WERI-Rb-1 (cell line): ENCODE data around the gene TMC5.

Source experiments
- DNase-seq: peaks from one replicate; pipeline ENCODE4 v3.0.0-alpha.2; 2020
- H3K27ac ChIP-seq: fragments of 250-450 bp; sonication (Bioruptor Pico); 2 replicates; pipeline ENCODE4 v1.5.1; 2020; ENCODE audit warnings: mild to moderate bottlenecking, moderate library complexity
- H3K27me3 ChIP-seq: fragments of 250-450 bp; sonication (Bioruptor Pico); 2 replicates; pipeline ENCODE4 v1.5.1; 2021; ENCODE audit warnings: mild to moderate bottlenecking, low read depth, moderate library complexity; ENCODE audit not compliant: insufficient read depth, severe bottlenecking
- H3K36me3 ChIP-seq: fragments of 250-450 bp; sonication (Bioruptor Pico); 2 replicates; pipeline ENCODE4 v1.5.1; 2020; ENCODE audit warnings: mild to moderate bottlenecking, moderate library complexity
- H3K4me3 ChIP-seq: 2 replicates; pipeline ENCODE4 v1.5.1; 2011; ENCODE audit warnings: low read depth, mild to moderate bottlenecking, control low read depth, low read length
- H3K9me3 ChIP-seq: fragments of 250-450 bp; sonication (Bioruptor Pico); 2 replicates; pipeline ENCODE4 v1.5.1; 2021; ENCODE audit warnings: mild to moderate bottlenecking, moderate library complexity; ENCODE audit not compliant: severe bottlenecking
- CTCF ChIP-seq: IDR thresholded peaks from 2 replicates; pipeline ENCODE4 v1.5.1; 2011; ENCODE audit warnings: low read depth, mild to moderate bottlenecking, control low read depth, inconsistent platforms, low read length

The TMC5 gene

GRCh38 chr16:19431636-19432340 lies 14.1 kb downstream of the TMC5 start:
- no peak overlapping the region for H3K4me3 ChIP-seq
- DNase-seq, result no peak
- no peak for TF ChIP-seq CTCF

GRCh38 chr16:19432429-19432828 lies 14.7 kb downstream of the TMC5 start:
- no peak for TF ChIP-seq CTCF
- Histone ChIP-seq H3K27me3 (peaks cover 3% of the 10 kb centered on the region), H3K36me3 (no peaks in the 10 kb centered on the region), H3K27ac (no peak overlapping the region), H3K9me3 (no peaks in the 10 kb centered on the region), H3K4me3 (no peak overlapping the region)
- no peak for DNase-seq

More at GRCh38 chr16:19431636-19432340, 14.1 kb downstream of the TMC5 start:
- peaks cover 8% of the 10 kb centered on the region for H3K27me3 ChIP-seq
- no peak overlapping the region for H3K27ac ChIP-seq
- no peaks in the 10 kb centered on the region for H3K9me3 ChIP-seq
- H3K36me3 ChIP-seq, result no peaks in the 10 kb centered on the region

GRCh38 chr16:19434584-19434983 lies 16.9 kb downstream of the TMC5 start:
- no peak for TF ChIP-seq CTCF
- H3K4me3 ChIP-seq, result no peak overlapping the region

GRCh38 chr16:19436540-19436939 lies 18.9 kb downstream of the TMC5 start:
- Histone ChIP-seq H3K36me3 (no peaks in the 10 kb centered on the region), H3K27me3 (no peaks in the 10 kb centered on the region), H3K27ac (no peak overlapping the region), H3K9me3 (no peaks in the 10 kb centered on the region), H3K4me3 (no peak overlapping the region)
- no peak for TF ChIP-seq CTCF
- no peak for DNase-seq

More at GRCh38 chr16:19434584-19434983, 16.9 kb downstream of the TMC5 start:
- DNase-seq, result no peak
- Histone ChIP-seq H3K27ac (no peak overlapping the region), H3K36me3 (no peaks in the 10 kb centered on the region), H3K9me3 (no peaks in the 10 kb centered on the region), H3K27me3 (no peaks in the 10 kb centered on the region)

- H3K36me3 ChIP-seq, result no peaks in the 10 kb centered on the region
- TF ChIP-seq CTCF, result no peak
- H3K27me3 ChIP-seq, result no peaks in the 10 kb centered on the region
- no peak overlapping the region for H3K4me3 ChIP-seq
- H3K9me3 ChIP-seq, result no peaks in the 10 kb centered on the region
- H3K27ac ChIP-seq, result no peak overlapping the region
- DNase-seq, result no peak
Observed at GRCh38 chr16:19437280-19437679, 19.6 kb downstream of the TMC5 start.

- no peak for DNase-seq
- TF ChIP-seq CTCF, result no peak
- H3K27ac ChIP-seq, result no peak overlapping the region
- peaks cover 2% of the 10 kb centered on the region for H3K27me3 ChIP-seq
- H3K4me3 ChIP-seq, result no peak overlapping the region
- H3K36me3 ChIP-seq, result no peaks in the 10 kb centered on the region
- H3K9me3 ChIP-seq, result no peaks in the 10 kb centered on the region
Observed at GRCh38 chr16:19438739-19439138, 21.1 kb downstream of the TMC5 start.
